IMR-90 (cell line): Measurements from ENCODE around the gene OR4D6. TPM values are rescaled to one million over a fixed set of nuclear protein-coding genes. Genes with fewer than 3 reads are reported as not detected.

Source experiments
- ATAC-seq: fragments of 200-7000 bp; cut with Tn5 transposase; 2 replicates; pipeline ENCODE4 v1.9.1; 2020; ENCODE audit warnings: low read depth, mild to moderate bottlenecking, moderate library complexity
- BruUV-seq: library from RNA; stranded (reverse); fragments of 400-500 nt; replicated peaks from 2 replicates; lab custom pipeline; 2021; lab: Mats Ljungman, UMichigan
- CTCF ChIA-PET: fragments of 300-600 bp; formaldehyde crosslinking; extraction: SDS; loops from one replicate; lab custom pipeline; 2021; ENCODE audit warnings: antibody characterized with exemption; lab: Yijun Ruan, JAX
- POLR2A ChIA-PET: fragments of 300-600 bp; sonication (Branson Sonifier 250); formaldehyde crosslinking; loops from one replicate; lab custom pipeline; 2022; ENCODE audit warnings: antibody characterized with exemption; ENCODE audit not compliant: unreplicated experiment; lab: Charles Lee
- DNase-seq: peaks from one replicate; pipeline ENCODE4 v3.0.0; 2013
- H2AFZ ChIP-seq: replicated peaks from 2 replicates; pipeline ENCODE3; 2013; ENCODE audit warnings: low read length, mild to moderate bottlenecking; ENCODE audit not compliant: poor library complexity
- H2AK5ac ChIP-seq: 2 replicates; pipeline ENCODE4 v1.6.1; 2013; ENCODE audit warnings: low read depth, low read length, inconsistent platforms
- H2AK9ac ChIP-seq: replicated peaks from 2 replicates; pipeline ENCODE3; 2013; ENCODE audit warnings: mild to moderate bottlenecking, low read depth, low read length, moderate library complexity; ENCODE audit not compliant: poor library complexity
- H2BK120ac ChIP-seq: 2 replicates; pipeline ENCODE4 v1.6.1; 2013; ENCODE audit warnings: low read depth, low read length, inconsistent platforms
- H2BK15ac ChIP-seq: 3 replicates; pipeline ENCODE4 v1.6.1; 2013; ENCODE audit warnings: low read depth, low read length, inconsistent platforms
- H2BK20ac ChIP-seq: 2 replicates; pipeline ENCODE4 v1.6.1; 2013; ENCODE audit warnings: low read depth, mild to moderate bottlenecking, inconsistent platforms, low read length, moderate library complexity
- H2BK5ac ChIP-seq: 2 replicates; pipeline ENCODE4 v1.6.1; 2013; ENCODE audit warnings: mild to moderate bottlenecking, low read depth, low read length, inconsistent platforms; ENCODE audit not compliant: poor library complexity, severe bottlenecking
- H3K14ac ChIP-seq: replicated peaks from 2 replicates; pipeline ENCODE4 v1.6.1; 2013; ENCODE audit warnings: low read depth, low read length, inconsistent platforms
- H3K18ac ChIP-seq: 2 replicates; pipeline ENCODE4 v1.6.1; 2013; ENCODE audit warnings: low read depth, low read length, control low read depth
- H3K23ac ChIP-seq: 2 replicates; pipeline ENCODE4 v1.6.1; 2013; ENCODE audit warnings: low read depth, low read length, inconsistent platforms
- H3K27ac ChIP-seq: 2 replicates; pipeline ENCODE4 v1.5.1; 2013; ENCODE audit warnings: mild to moderate bottlenecking, control low read depth, low read length; ENCODE audit not compliant: insufficient read depth
- H3K27me3 ChIP-seq: 2 replicates; pipeline ENCODE4 v1.6.1; 2013; ENCODE audit warnings: low read length; ENCODE audit not compliant: control insufficient read depth, insufficient read depth
- H3K36me3 ChIP-seq: 2 replicates; pipeline ENCODE4 v1.6.1; 2013; ENCODE audit warnings: low read length, mixed read lengths; ENCODE audit not compliant: control insufficient read depth, insufficient read depth
- H3K4ac ChIP-seq: 2 replicates; pipeline ENCODE4 v1.6.1; 2013; ENCODE audit warnings: low read depth, low read length, inconsistent platforms
- H3K4me1 ChIP-seq: 2 replicates; pipeline ENCODE4 v1.6.1; 2013; ENCODE audit warnings: low read length, mixed read lengths; ENCODE audit not compliant: control insufficient read depth, insufficient read depth
- H3K4me2 ChIP-seq: 2 replicates; pipeline ENCODE4 v1.6.1; 2013; ENCODE audit warnings: low read depth, mild to moderate bottlenecking, control low read depth, low read length, moderate library complexity
- H3K4me3 ChIP-seq: 2 replicates; pipeline ENCODE4 v1.5.1; 2013; ENCODE audit warnings: low read depth, mild to moderate bottlenecking, control low read depth, low read length, moderate library complexity; ENCODE audit not compliant: insufficient read depth
- H3K56ac ChIP-seq: 2 replicates; pipeline ENCODE4 v1.6.1; 2013; ENCODE audit warnings: low read length, inconsistent platforms; ENCODE audit not compliant: insufficient read depth; ENCODE audit errors: extremely low read depth
- H3K79me1 ChIP-seq, 2 experiments: 2 replicates each; pipeline ENCODE4 v1.6.1; 2013; ENCODE audit warnings: low read length in 2 of 2, inconsistent platforms in 1 of 2, low read depth in 1 of 2
- H3K9ac ChIP-seq: 2 replicates; pipeline ENCODE4 v1.6.1; 2013; ENCODE audit warnings: low read depth, low read length, control low read depth
- H3K9me1 ChIP-seq: 2 replicates; pipeline ENCODE4 v1.6.1; 2013; ENCODE audit warnings: low read length, inconsistent platforms; ENCODE audit not compliant: insufficient read depth
- H3K9me3 ChIP-seq: 2 replicates; pipeline ENCODE4 v1.6.1; 2013; ENCODE audit warnings: low read length; ENCODE audit not compliant: control insufficient read depth, insufficient read depth
- H4K20me1 ChIP-seq: 2 replicates; pipeline ENCODE4 v1.6.1; 2013; ENCODE audit warnings: low read length, inconsistent platforms; ENCODE audit not compliant: insufficient read depth
- H4K5ac ChIP-seq: 2 replicates; pipeline ENCODE4 v1.6.1; 2013; ENCODE audit warnings: mild to moderate bottlenecking, low read depth, low read length, control low read depth
- H4K8ac ChIP-seq, 2 experiments: 2 replicates each; pipeline ENCODE4 v1.6.1; 2013; ENCODE audit warnings: low read depth in 2 of 2, low read length in 2 of 2, control low read depth in 1 of 2, inconsistent platforms in 1 of 2
- H4K91ac ChIP-seq: 2 replicates; pipeline ENCODE4 v1.6.1; 2013; ENCODE audit warnings: low read depth, low read length, inconsistent platforms; ENCODE audit not compliant: insufficient read depth
- BHLHE40 ChIP-seq: fragments of 150-350 bp; IDR thresholded peaks from 2 replicates; pipeline ENCODE4 v1.6.1; 2016; ENCODE audit warnings: mild to moderate bottlenecking, low read depth, low read length
- CEBPB ChIP-seq: IDR thresholded peaks from 2 replicates; pipeline ENCODE4 v1.6.1; 2012; ENCODE audit warnings: low read depth, low read length, improper control_type of control experiment
- CHD1 ChIP-seq: IDR thresholded peaks from 2 replicates; pipeline ENCODE4 v1.6.1; 2012; ENCODE audit warnings: low read depth, low read length, improper control_type of control experiment
- FOS ChIP-seq: fragments of 150-350 bp; IDR thresholded peaks from 2 replicates; pipeline ENCODE4 v1.6.1; 2016; ENCODE audit warnings: low read depth, low read length
- MAFK ChIP-seq: IDR thresholded peaks from 2 replicates; pipeline ENCODE4 v1.6.1; 2012; ENCODE audit warnings: low read depth, low read length, improper control_type of control experiment
- MAZ ChIP-seq: IDR thresholded peaks from 2 replicates; pipeline ENCODE4 v1.6.1; 2012; ENCODE audit warnings: low read depth, mild to moderate bottlenecking, low read length, improper control_type of control experiment, moderate library complexity, borderline replicate concordance
- MXI1 ChIP-seq: IDR thresholded peaks from 2 replicates; pipeline ENCODE4 v1.6.1; 2012; ENCODE audit warnings: low read depth, mild to moderate bottlenecking, low read length, moderate library complexity, borderline replicate concordance
- NFE2L2 ChIP-seq: fragments of 150-350 bp; IDR thresholded peaks from 2 replicates; pipeline ENCODE4 v1.6.1; 2016; ENCODE audit warnings: low read depth, mild to moderate bottlenecking, low read length
- POLR2A ChIP-seq: IDR thresholded peaks from 2 replicates; pipeline ENCODE4 v1.6.1; 2012; ENCODE audit warnings: mild to moderate bottlenecking, low read depth, low read length
- RAD21 ChIP-seq: IDR thresholded peaks from 2 replicates; pipeline ENCODE4 v1.6.1; 2012; ENCODE audit warnings: low read length, improper control_type of control experiment
- RCOR1 ChIP-seq: IDR thresholded peaks from 2 replicates; pipeline ENCODE4 v1.6.1; 2012; ENCODE audit warnings: mild to moderate bottlenecking, low read length, improper control_type of control experiment; ENCODE audit not compliant: insufficient replicate concordance
- RFX5 ChIP-seq: IDR thresholded peaks from 2 replicates; pipeline ENCODE4 v1.8.0; 2012; ENCODE audit warnings: low read depth, mild to moderate bottlenecking, low read length, moderate library complexity
- SMC3 ChIP-seq: fragments of 150-350 bp; IDR thresholded peaks from 2 replicates; pipeline ENCODE4 v1.6.1; 2016; ENCODE audit warnings: low read depth, mild to moderate bottlenecking, antibody characterized with exemption, low read length, moderate library complexity
- WGBS, 2 experiments: methylation state at CpG; one replicate each; pipeline versions ENCODE4 v1.1.5 to v1.1.7; 2013; ENCODE audit warnings: missing lambda C conversion rate in 2 of 2; ENCODE audit not compliant: insufficient read length in 1 of 2; ENCODE audit errors: extremely low coverage in 2 of 2; 5-methylcytosine and 5-hydroxymethylcytosine counted together
- dilution Hi-C: fragments of 300-500 bp; cut with HindIII; formaldehyde crosslinking; loops from one replicate; pipeline ENCODE4 v1.14.3; 2018; ENCODE audit warnings: low sequenced_read_pairs; ENCODE audit not compliant: unreplicated experiment
- in situ Hi-C: fragments of 300-500 bp; cut with MboI; formaldehyde crosslinking; loops from 3 replicates; pipeline ENCODE4 v1.14.3; 2019; ENCODE audit warnings: low sequenced_read_pairs, inconsistent platforms, mixed read lengths
- intact Hi-C: fragments of 100-400 bp; cut with micrococcal nuclease; formaldehyde crosslinking; loops from 2 replicates; pipeline ENCODE4 v1.10.0; 2022
- polyA plus RNA-seq, 3 experiments: library from polyadenylated mRNA; depleted of rRNA; stranded (reverse); fragments of >200 nt; gene quantifications; 2 replicates each; pipeline ENCODE4 v1.2.3, GENCODE V29; 2012; ENCODE audit warnings: low replicate concordance in 1 of 3
- total RNA-seq: library from RNA; depleted of rRNA; stranded (reverse); fragments of >200 nt; gene quantifications from 2 replicates; pipeline ENCODE4 v1.2.3, GENCODE V29; 2012
- TF ChIP-seq, protein P1 (sequence below): fragments of 150-350 bp; IDR thresholded peaks from 2 replicates; pipeline ENCODE4 v1.6.1; 2017; ENCODE audit warnings: mild to moderate bottlenecking, antibody characterized with exemption, low read length, low read depth
- TF ChIP-seq, protein P2 (sequence below): fragments of 150-350 bp; IDR thresholded peaks from 2 replicates; pipeline ENCODE4 v1.6.1; 2016; ENCODE audit warnings: low read depth, mild to moderate bottlenecking, low read length, moderate library complexity, borderline replicate concordance
- TF ChIP-seq, protein P3 (sequence below): conservative IDR thresholded peaks from 2 replicates; pipeline ENCODE4 v1.5.1; 2012; ENCODE audit warnings: mild to moderate bottlenecking, low read depth, low read length, improper control_type of control experiment

The OR4D6 gene
- total and polyA plus RNA-seq, 2 of the 4 experiments (the other 2 are of a cell fraction) = not detected

DNA sequence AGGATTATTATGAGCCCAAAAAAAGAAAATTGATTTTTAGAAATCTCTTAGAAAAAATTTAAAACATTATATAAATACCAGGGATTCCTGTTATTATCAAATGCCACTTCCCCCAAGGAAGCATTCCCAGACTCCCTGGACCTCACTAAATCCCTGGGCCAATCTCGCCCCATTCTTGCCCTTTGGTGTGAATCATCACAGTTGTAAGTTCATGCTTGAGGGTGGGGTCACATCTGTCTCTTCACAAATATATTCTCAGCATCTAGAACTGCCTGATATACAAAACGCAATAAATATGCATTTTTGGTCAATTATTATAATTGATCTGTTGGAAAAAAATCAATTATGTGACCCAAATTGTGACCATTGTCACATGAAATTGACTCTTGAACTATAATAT is 8.3 kb upstream of the OR4D6 start:
- dilution Hi-C loops = no loop called here
- Histone ChIP-seq H3K18ac (no peak overlapping the region), H2BK15ac (no peak overlapping the region), H3K9ac (no peak overlapping the region), H2BK5ac (no peak overlapping the region), H3K27ac (no peak overlapping the region), H2AK5ac (no peak overlapping the region), H3K9me3 (no peaks in the 10 kb centered on the region), H2BK120ac (no peak overlapping the region), H4K91ac (no peak overlapping the region), H3K27me3 (no peaks in the 10 kb centered on the region), H4K20me1 (no peaks in the 10 kb centered on the region), H3K56ac (no peak overlapping the region), H3K14ac (no peak overlapping the region), H2AFZ (no peak overlapping the region), H2AK9ac (no peak overlapping the region), H2BK20ac (no peak overlapping the region), H3K36me3 (no peaks in the 10 kb centered on the region), H3K4me3 (no peak overlapping the region), H4K8ac (no peak overlapping the region), H3K4me1 (no peaks in the 10 kb centered on the region), H3K4ac (no peak overlapping the region), H3K23ac (no peak overlapping the region), H3K4me2 (no peak overlapping the region), H3K9me1 (no peaks in the 10 kb centered on the region), H3K79me1 (no peaks in the 10 kb centered on the region), H4K5ac (no peak overlapping the region)
- CTCF ChIA-PET = interaction anchor here (0.6 kb wide), 1 partner anchor 14 kb away, joined by 3 read pairs; no protein-coding TSS in a partner anchor
- no TSS peak for BruUV-seq
- WGBS, 2 experiments = no CpG with 5 or more reads among the region's 2 CpGs
- in situ Hi-C loops = no loop called here
- no peak for DNase-seq
- TF ChIP-seq BHLHE40 = no peak
- TF ChIP-seq FOS = no peak
- no peak for TF ChIP-seq RCOR1
- TF ChIP-seq RAD21 = no peak
- TF ChIP-seq, protein P1, sequence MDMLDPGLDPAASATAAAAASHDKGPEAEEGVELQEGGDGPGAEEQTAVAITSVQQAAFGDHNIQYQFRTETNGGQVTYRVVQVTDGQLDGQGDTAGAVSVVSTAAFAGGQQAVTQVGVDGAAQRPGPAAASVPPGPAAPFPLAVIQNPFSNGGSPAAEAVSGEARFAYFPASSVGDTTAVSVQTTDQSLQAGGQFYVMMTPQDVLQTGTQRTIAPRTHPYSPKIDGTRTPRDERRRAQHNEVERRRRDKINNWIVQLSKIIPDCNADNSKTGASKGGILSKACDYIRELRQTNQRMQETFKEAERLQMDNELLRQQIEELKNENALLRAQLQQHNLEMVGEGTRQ = no peak
- TF ChIP-seq POLR2A = no peak
- no peak for TF ChIP-seq SMC3
- no peak for TF ChIP-seq RFX5
- no peak for TF ChIP-seq MXI1
- TF ChIP-seq CHD1 = no peak
- TF ChIP-seq, protein P2, sequence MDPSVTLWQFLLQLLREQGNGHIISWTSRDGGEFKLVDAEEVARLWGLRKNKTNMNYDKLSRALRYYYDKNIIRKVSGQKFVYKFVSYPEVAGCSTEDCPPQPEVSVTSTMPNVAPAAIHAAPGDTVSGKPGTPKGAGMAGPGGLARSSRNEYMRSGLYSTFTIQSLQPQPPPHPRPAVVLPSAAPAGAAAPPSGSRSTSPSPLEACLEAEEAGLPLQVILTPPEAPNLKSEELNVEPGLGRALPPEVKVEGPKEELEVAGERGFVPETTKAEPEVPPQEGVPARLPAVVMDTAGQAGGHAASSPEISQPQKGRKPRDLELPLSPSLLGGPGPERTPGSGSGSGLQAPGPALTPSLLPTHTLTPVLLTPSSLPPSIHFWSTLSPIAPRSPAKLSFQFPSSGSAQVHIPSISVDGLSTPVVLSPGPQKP = no peak
- TF ChIP-seq MAFK = no peak
- no peak for TF ChIP-seq NFE2L2
- no peak for TF ChIP-seq CEBPB
- TF ChIP-seq MAZ = no peak
- TF ChIP-seq, protein P3, sequence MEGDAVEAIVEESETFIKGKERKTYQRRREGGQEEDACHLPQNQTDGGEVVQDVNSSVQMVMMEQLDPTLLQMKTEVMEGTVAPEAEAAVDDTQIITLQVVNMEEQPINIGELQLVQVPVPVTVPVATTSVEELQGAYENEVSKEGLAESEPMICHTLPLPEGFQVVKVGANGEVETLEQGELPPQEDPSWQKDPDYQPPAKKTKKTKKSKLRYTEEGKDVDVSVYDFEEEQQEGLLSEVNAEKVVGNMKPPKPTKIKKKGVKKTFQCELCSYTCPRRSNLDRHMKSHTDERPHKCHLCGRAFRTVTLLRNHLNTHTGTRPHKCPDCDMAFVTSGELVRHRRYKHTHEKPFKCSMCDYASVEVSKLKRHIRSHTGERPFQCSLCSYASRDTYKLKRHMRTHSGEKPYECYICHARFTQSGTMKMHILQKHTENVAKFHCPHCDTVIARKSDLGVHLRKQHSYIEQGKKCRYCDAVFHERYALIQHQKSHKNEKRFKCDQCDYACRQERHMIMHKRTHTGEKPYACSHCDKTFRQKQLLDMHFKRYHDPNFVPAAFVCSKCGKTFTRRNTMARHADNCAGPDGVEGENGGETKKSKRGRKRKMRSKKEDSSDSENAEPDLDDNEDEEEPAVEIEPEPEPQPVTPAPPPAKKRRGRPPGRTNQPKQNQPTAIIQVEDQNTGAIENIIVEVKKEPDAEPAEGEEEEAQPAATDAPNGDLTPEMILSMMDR = no peak
- intact Hi-C loops = no loop called here
- POLR2A ChIA-PET = no interaction called here
- no peak for ATAC-seq
